ENCODE measurements around the gene DOCK2. TPM values are rescaled to one million over a fixed set of nuclear protein-coding genes. Genes with fewer than 3 reads are reported as not detected.

Gene DOCK2
- total RNA-seq, 1 experiment from 2014 or later, result 1.4 TPM

DNA sequence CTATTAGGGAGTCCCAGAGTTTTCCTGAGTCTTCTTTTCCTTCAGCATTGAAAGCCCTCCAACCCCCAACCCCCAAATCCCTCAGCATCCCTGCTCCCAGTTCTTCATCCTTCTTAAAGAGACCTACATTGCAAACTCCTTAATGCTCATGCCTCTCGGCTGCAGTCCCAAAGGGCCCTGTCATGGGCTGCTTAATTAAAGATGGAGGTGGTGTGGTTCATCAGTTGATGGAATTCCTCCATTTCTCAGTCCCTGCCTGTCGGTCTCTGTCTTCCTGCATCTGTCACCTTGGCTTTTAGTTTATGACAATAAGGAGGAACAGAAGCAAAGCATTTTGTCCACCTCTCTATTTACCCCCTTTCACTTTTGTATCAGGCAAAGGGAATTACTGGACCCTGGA lies 470.6 kb downstream of the DOCK2 start:
- Histone ChIP-seq H3K9me3 (ENCODE audit: control insufficient read depth, insufficient read depth, low read depth, low read length) (no peaks in the 10 kb centered on the region), H3K4me1 (ENCODE audit: control insufficient read depth, insufficient read depth, low read length) (peaks cover 40% of the 10 kb centered on the region), H3K4me3 (ENCODE audit: low read depth in 2 of 2, low read length in 2 of 2) (no peak overlapping the region), H3K27ac (ENCODE audit: low read length) (peak overlapping the region; percentile 80), H3K27me3 (ENCODE audit: control insufficient read depth, insufficient read depth, low read length) (no peaks in the 10 kb centered on the region), H3K36me3 (ENCODE audit: control insufficient read depth, insufficient read depth, low read length) (no peaks in the 10 kb centered on the region)
- in situ Hi-C loops (cut with HindIII; ENCODE audit: low pct_unique_long_range_greater_than_20kb, low sequenced_read_pairs), result no loop called here
- TF ChIP-seq POLR2AphosphoS5 (IDR thresholded peaks at IDR 0.05; ENCODE audit: low read depth, low read length) (no peak), SIN3A (IDR thresholded peaks at IDR 0.05; ENCODE audit: borderline replicate concordance, insufficient read depth, low read depth, low read length) (no peak), TCF7L2 (IDR thresholded peaks at IDR 0.05; ENCODE audit: low read depth, low read length) (no peak)
- TF ChIP-seq, protein P1, sequence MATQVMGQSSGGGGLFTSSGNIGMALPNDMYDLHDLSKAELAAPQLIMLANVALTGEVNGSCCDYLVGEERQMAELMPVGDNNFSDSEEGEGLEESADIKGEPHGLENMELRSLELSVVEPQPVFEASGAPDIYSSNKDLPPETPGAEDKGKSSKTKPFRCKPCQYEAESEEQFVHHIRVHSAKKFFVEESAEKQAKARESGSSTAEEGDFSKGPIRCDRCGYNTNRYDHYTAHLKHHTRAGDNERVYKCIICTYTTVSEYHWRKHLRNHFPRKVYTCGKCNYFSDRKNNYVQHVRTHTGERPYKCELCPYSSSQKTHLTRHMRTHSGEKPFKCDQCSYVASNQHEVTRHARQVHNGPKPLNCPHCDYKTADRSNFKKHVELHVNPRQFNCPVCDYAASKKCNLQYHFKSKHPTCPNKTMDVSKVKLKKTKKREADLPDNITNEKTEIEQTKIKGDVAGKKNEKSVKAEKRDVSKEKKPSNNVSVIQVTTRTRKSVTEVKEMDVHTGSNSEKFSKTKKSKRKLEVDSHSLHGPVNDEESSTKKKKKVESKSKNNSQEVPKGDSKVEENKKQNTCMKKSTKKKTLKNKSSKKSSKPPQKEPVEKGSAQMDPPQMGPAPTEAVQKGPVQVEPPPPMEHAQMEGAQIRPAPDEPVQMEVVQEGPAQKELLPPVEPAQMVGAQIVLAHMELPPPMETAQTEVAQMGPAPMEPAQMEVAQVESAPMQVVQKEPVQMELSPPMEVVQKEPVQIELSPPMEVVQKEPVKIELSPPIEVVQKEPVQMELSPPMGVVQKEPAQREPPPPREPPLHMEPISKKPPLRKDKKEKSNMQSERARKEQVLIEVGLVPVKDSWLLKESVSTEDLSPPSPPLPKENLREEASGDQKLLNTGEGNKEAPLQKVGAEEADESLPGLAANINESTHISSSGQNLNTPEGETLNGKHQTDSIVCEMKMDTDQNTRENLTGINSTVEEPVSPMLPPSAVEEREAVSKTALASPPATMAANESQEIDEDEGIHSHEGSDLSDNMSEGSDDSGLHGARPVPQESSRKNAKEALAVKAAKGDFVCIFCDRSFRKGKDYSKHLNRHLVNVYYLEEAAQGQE (IDR thresholded peaks at IDR 0.05; ENCODE audit: insufficient read depth in 1 of 2, low read depth in 2 of 2, low read length in 1 of 2), result no peak
- TF ChIP-seq, protein P2, sequence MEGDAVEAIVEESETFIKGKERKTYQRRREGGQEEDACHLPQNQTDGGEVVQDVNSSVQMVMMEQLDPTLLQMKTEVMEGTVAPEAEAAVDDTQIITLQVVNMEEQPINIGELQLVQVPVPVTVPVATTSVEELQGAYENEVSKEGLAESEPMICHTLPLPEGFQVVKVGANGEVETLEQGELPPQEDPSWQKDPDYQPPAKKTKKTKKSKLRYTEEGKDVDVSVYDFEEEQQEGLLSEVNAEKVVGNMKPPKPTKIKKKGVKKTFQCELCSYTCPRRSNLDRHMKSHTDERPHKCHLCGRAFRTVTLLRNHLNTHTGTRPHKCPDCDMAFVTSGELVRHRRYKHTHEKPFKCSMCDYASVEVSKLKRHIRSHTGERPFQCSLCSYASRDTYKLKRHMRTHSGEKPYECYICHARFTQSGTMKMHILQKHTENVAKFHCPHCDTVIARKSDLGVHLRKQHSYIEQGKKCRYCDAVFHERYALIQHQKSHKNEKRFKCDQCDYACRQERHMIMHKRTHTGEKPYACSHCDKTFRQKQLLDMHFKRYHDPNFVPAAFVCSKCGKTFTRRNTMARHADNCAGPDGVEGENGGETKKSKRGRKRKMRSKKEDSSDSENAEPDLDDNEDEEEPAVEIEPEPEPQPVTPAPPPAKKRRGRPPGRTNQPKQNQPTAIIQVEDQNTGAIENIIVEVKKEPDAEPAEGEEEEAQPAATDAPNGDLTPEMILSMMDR (IDR thresholded peaks at IDR 0.05), result no peak
- BruUV-seq (replicated peaks), result no TSS peak
- ATAC-seq (no peak), DNase-seq (ENCODE audit: low read depth, low spot score) (no peak)
- intact Hi-C loops (cut with micrococcal nuclease; ENCODE audit: unreplicated experiment), result no loop called here
- POLR2A ChIA-PET, result no interaction called here
- CTCF ChIA-PET, result interaction anchor here (1.8 kb wide), 1 partner anchor 75 kb away, joined by 8 read pairs; no protein-coding TSS in a partner anchor

DNA sequence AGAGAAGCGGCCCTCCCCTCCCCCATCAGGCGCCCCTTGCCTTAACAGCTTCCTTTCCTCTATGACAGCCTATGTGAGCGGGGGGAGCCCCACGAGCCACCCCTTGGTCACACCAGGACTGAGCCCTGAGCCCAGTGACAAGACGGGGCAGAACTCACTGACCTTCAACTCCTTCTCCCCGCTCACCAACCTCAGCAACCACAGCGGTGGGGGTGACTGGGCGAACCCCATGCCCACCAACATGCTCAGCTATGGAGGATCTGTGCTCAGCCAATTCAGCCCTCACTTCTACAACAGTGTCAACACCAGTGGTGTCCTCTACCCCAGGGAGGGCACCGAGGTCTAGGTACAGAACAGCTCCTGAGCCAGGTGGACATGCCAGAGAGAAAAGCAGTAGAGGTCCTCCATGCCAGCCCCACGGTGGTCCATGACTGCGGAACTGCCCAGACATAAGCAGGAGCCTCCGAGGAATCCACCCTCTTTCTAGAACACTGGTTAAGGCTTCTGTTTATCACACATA lies 471.3 kb downstream of the DOCK2 start:
- TF ChIP-seq SIN3A (IDR thresholded peaks at IDR 0.05; ENCODE audit: borderline replicate concordance, insufficient read depth, low read depth, low read length) (no peak), POLR2AphosphoS5 (IDR thresholded peaks at IDR 0.05; ENCODE audit: low read depth, low read length) (no peak), TCF7L2 (IDR thresholded peaks at IDR 0.05; ENCODE audit: low read depth, low read length) (no peak)
- TF ChIP-seq, protein P2 (IDR thresholded peaks at IDR 0.05), result no peak
- TF ChIP-seq, protein P1 (IDR thresholded peaks at IDR 0.05; ENCODE audit: insufficient read depth in 1 of 2, low read depth in 2 of 2, low read length in 1 of 2), result no peak
- ChIA-PET POLR2A (interaction anchor here (0.5 kb wide), 1 partner anchor 80 kb away, joined by 3 read pairs; no protein-coding TSS in a partner anchor), CTCF (no interaction called here)
- Histone ChIP-seq H3K36me3 (ENCODE audit: control insufficient read depth, insufficient read depth, low read length) (no peaks in the 10 kb centered on the region), H3K27ac (ENCODE audit: low read length) (peak overlapping the region; percentile 80), H3K27me3 (ENCODE audit: control insufficient read depth, insufficient read depth, low read length) (no peaks in the 10 kb centered on the region), H3K9me3 (ENCODE audit: control insufficient read depth, insufficient read depth, low read depth, low read length) (no peaks in the 10 kb centered on the region), H3K4me1 (ENCODE audit: control insufficient read depth, insufficient read depth, low read length) (peaks cover 39% of the 10 kb centered on the region), H3K4me3 (ENCODE audit: low read depth in 2 of 2, low read length in 2 of 2) (no peak overlapping the region)
- no TSS peak for BruUV-seq (replicated peaks)
- in situ Hi-C loops (cut with HindIII; ENCODE audit: low pct_unique_long_range_greater_than_20kb, low sequenced_read_pairs), result no loop called here
- no peak for DNase-seq (ENCODE audit: low read depth, low spot score)
- intact Hi-C loops (cut with micrococcal nuclease; ENCODE audit: unreplicated experiment), result no loop called here
- no peak for ATAC-seq
